ENCODE measurements around the gene NUB1. TPM values are rescaled to one million over a fixed set of nuclear protein-coding genes. Genes with fewer than 3 reads are reported as not detected.

The NUB1 gene
- total RNA-seq, 1 experiment from 2014 or later, result 48.5 TPM

- no peak for DNase-seq
- H3K27me3 Mint-ChIP-seq (ENCODE audit: low read depth), result no peaks in the 10 kb centered on the region; the same call in 1 of the 2 replicates
- H3K9me3 ChIP-seq (ENCODE audit: control insufficient read depth, low read depth, low read length), result no peaks in the 10 kb centered on the region
- H3K36me3 Mint-ChIP-seq (ENCODE audit: insufficient read depth in 1 of 3, low read depth in 3 of 3), result peaks cover 3 to 54% (median 45%) of the 10 kb centered on the region in 3 experiments
- no peak overlapping the region for H2BK12ac ChIP-seq (ENCODE audit: insufficient read length, low read depth, low read length)
- no peak overlapping the region for H4K5ac ChIP-seq (ENCODE audit: insufficient read length, low read depth, low read length)
- no peak overlapping the region for H3K9ac ChIP-seq (ENCODE audit: extremely low read depth, insufficient read length, low read length)
- no peak overlapping the region for H2BK5ac ChIP-seq (ENCODE audit: insufficient read length, low read length)
- no peak overlapping the region for H3K4me3 Mint-ChIP-seq
- WGBS (ENCODE audit: extremely low coverage, insufficient read length, low lambda C conversion rate), result no CpG with 5 or more reads among the region's 10 CpGs
- no peak overlapping the region for H3K18ac ChIP-seq (ENCODE audit: insufficient read length, low read depth, low read length)
- H3K56ac ChIP-seq (ENCODE audit: insufficient read length, low read depth, low read length), result no peak overlapping the region
- no peak overlapping the region for H4K8ac ChIP-seq (replicated peaks; ENCODE audit: insufficient read length, low read depth, low read length)
- peaks cover 25 to 26% of the 10 kb centered on the region in 2 experiments for H3K4me1 Mint-ChIP-seq
- H2AFZ ChIP-seq (ENCODE audit: low read length), result no peak overlapping the region
- H3K4me1 ChIP-seq (ENCODE audit: insufficient read depth, low read length), result no peaks in the 10 kb centered on the region
- H3K27ac Mint-ChIP-seq, result peak overlapping the region in 1 of 3 experiments; percentile 90; a peak in 2 of 7 replicates
- H3K9me3 Mint-ChIP-seq, result no peaks in the 10 kb centered on the region
- H3T11ph ChIP-seq (ENCODE audit: low read length), result no peak overlapping the region
- peaks cover 4% of the 10 kb centered on the region for H4K20me1 ChIP-seq (ENCODE audit: control insufficient read depth, insufficient read depth, insufficient read length)
- no peaks in the 10 kb centered on the region for H3K27me3 ChIP-seq (ENCODE audit: insufficient read depth, low read length)
- no peak for TF ChIP-seq CTCF (conservative IDR thresholded peaks at IDR 0.05)
- H3K23me2 ChIP-seq (ENCODE audit: insufficient read length, low read depth, low read length, poor library complexity, severe bottlenecking), result no peaks in the 10 kb centered on the region
- no peak overlapping the region for H2BK120ac ChIP-seq (ENCODE audit: low read depth, low read length, poor library complexity, severe bottlenecking)
- H4K91ac ChIP-seq (ENCODE audit: insufficient read length, low read depth, low read length), result no peak overlapping the region
- H2BK15ac ChIP-seq (ENCODE audit: low read depth, low read length), result no peak overlapping the region
- H3K4ac ChIP-seq (ENCODE audit: low read depth, low read length), result no peak overlapping the region
- H3K14ac ChIP-seq (ENCODE audit: insufficient read depth, low read length), result no peak overlapping the region
- H3K79me1 ChIP-seq (ENCODE audit: insufficient read depth, low read depth, low read length, poor library complexity, severe bottlenecking), result no peaks in the 10 kb centered on the region
- no peak overlapping the region for H2BK20ac ChIP-seq (ENCODE audit: low read depth, low read length, poor library complexity, severe bottlenecking)
- no peak overlapping the region for H3K27ac ChIP-seq (ENCODE audit: insufficient read length, low read depth, low read length)
- H3K23ac ChIP-seq (ENCODE audit: insufficient read length, low read depth, low read length), result no peak overlapping the region
- H3K79me2 ChIP-seq (ENCODE audit: insufficient read depth, low read length), result no peaks in the 10 kb centered on the region
- H3K4me2 ChIP-seq (ENCODE audit: insufficient read depth, insufficient read length, low read length), result no peak overlapping the region
- no peak overlapping the region for H2AK5ac ChIP-seq (ENCODE audit: insufficient read length, low read length)
These were observed 34.1 kb downstream of the NUB1 start for GRCh38 chr7:151375530-151376217.
